Activated naive CD4-positive, alpha-beta T cell treated with anti-CD3 and anti-CD28 coated beads, Interleukin-2, amount 50 U/mL, for 72 hours (primary cell): ENCODE measurements around the gene CTU1. TPM values are rescaled to one million over a fixed set of nuclear protein-coding genes. Genes with fewer than 3 reads are reported as not detected.

Experiments
- ATAC-seq, 2 donors: fragments of 150-1000 bp; cut with Tn5 transposase; 2 replicates each; pipeline ENCODE4 v1.10.0; 2021; ENCODE audit warnings: mild to moderate bottlenecking in 2 of 2, moderate library complexity in 2 of 2
- DNase-seq, 2 donors: peaks; one replicate each; pipeline ENCODE4 v3.0.0; 2021 to 2022; ENCODE audit warnings: low spot score in 2 of 2
- H3K27ac Mint-ChIP-seq, 2 donors: one replicate each; pipeline ENCODE4 v1.8.0; 2022; ENCODE audit warnings: mild to moderate bottlenecking in 2 of 2, mixed read lengths in 2 of 2
- H3K36me3 Mint-ChIP-seq, 2 donors: one replicate each; pipeline ENCODE4 v1.8.0; 2022; ENCODE audit warnings: mixed read lengths in 2 of 2
- H3K9me3 Mint-ChIP-seq, 2 donors: one replicate each; pipeline ENCODE4 v1.8.0; 2022; ENCODE audit warnings: mixed read lengths in 2 of 2
- total RNA-seq, 2 donors: library from RNA; stranded (reverse); gene quantifications; one replicate each; pipeline ENCODE4 v1.2.3, GENCODE V29; 2022

The CTU1 gene
- total RNA-seq, 2 donors from 2014 or later: 9.8 to 11.2 TPM

DNA sequence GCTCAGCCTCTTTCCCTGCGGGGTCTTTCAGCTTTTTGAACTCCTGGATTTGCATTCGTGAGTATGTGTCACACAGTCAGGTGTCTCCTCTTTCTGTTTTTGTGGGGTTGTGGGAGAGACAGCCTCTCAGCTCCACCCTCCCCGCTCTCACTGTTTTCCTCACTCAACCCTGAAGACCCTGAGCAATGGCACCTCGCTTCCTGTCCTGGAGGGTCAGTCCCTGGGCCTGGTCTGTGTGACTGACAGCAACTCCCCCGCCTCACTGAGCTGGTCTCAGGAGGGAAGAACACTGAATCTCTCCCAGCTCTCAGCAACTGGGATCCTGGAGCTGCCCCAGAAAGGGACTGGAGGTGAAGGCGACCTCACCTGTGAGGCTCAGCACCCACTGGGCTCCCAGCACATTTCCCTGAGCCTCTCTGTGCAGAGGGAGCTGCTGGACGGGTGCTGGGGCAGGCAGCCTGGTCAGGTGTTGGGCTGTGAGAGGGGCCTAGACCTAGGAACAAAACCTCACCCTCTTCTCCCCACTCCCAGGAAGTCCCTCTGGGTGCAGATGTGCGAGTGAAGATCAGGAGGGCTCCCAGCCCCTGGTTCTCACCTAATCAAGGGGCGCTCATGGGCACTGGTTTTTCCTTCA, 29.7 kb upstream of the CTU1 start:
- ATAC-seq (peak in 1 of 2 donors; percentile 46), DNase-seq (peak in 1 of 2 donors; percentile 47)
- Mint-ChIP-seq H3K36me3 (peaks cover 19 to 32% of the 10 kb centered on the region in 2 donors), H3K27ac (peak overlapping the region; percentile 56 to 83), H3K9me3 (peaks cover 4 to 7% of the 10 kb centered on the region in 2 donors)

DNA sequence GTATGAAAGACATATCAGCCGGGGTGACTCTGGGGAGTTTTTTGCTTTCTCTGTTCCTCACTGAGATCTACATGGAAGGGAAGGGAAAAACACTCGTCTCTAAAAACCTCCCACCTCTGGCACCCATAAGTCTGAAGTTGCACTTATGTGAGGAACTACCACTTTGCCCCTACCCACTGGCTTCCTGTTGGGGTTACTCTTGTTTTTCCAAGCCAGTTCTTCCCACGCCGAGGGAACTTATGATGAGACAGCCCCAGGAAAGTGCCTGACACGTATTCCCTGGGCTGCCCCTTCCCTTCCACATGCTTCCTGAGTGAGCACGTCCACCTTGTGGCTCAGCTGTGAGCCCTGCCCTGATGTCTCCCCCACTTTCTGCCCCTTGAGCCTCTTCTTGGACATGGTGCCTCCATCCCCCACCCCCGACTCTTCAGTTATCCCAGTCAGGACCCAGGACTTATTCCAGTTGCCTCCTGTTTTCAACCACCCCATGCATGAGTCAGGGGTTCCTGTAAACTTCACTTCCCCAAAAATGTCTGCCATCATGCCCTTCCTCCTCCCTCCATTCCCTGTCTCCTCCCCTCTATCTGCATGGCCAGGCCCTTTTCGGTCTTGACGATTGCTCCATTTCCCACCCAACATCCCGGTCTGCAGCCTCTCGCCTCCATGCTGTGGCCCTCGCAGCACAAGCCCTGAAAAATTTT, 28.8 kb upstream of the CTU1 start:
- H3K9me3 Mint-ChIP-seq: peaks cover 4 to 7% of the 10 kb centered on the region in 2 donors
- H3K36me3 Mint-ChIP-seq: peaks cover 24 to 32% of the 10 kb centered on the region in 2 donors
- peak in 1 of 2 donors; percentile 49 for DNase-seq
- ATAC-seq: peak in 1 of 2 donors; percentile 36
- H3K27ac Mint-ChIP-seq: peak overlapping the region; percentile 56 to 83

DNA sequence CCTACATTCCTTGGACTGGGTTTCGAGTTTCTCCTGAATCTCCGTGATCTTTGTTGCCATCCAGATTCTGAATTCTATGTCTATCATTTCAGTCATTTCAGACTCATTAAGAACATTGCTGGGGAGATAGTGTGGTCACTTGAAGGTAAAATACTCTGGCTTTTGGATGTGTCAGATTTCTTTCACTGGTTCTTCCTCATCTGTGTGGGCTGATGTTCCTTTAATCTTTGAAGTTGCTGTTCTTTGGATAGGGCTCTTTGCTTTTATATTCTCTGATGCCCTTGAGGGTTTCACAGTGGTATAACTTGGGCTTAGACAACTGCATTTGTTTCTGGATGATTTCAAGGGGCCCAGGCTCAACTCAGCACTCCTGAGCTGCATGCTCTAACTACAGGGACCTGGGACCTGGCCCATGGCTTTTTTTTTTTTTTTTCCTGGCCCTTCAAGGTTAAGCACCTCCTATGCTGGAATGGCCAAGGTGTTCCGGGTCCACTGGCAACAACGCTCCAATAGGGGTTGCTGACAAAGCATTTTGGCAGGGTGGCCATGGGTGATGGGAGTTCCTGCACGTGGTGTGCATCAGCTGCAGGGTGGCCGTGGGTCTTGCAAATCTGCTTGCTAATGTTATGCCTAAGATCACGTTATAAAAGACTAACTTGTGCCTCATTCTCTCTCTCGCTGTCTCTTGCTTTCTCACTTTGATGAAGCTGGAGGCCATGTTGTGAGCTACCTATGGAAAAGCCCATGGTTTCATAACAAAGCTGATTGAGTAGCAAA, 28.0 kb upstream of the CTU1 start:
- no peak for ATAC-seq
- Mint-ChIP-seq H3K27ac (peak overlapping the region in 1 of 2 donors; percentile 83), H3K9me3 (peaks cover 4 to 7% of the 10 kb centered on the region in 2 donors), H3K36me3 (peaks cover 24 to 32% of the 10 kb centered on the region in 2 donors)
- no peak for DNase-seq

DNA sequence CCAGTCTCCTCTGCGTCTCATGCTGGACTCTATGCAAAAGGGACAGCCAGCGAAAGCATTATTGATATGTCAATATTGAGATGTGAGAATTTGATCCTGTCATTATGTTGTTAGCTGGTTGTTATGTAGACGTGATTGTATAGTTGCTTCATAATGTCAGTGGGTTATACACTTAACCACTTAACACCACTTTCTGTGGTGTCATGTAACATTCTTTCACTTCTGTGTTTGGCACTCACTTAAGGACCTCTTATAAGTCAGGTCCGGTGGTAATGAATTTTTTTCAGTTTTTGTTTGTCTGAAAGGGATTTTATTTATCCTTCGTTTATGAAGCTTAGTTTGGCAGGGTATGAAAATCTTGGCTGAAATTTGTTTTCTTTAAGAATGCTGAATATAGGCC, 26.8 kb upstream of the CTU1 start:
- Mint-ChIP-seq H3K36me3 (peaks cover 24 to 32% of the 10 kb centered on the region in 2 donors), H3K9me3 (peaks cover 4 to 7% of the 10 kb centered on the region in 2 donors), H3K27ac (no peak overlapping the region)
- ATAC-seq (no peak), DNase-seq (no peak)

DNA sequence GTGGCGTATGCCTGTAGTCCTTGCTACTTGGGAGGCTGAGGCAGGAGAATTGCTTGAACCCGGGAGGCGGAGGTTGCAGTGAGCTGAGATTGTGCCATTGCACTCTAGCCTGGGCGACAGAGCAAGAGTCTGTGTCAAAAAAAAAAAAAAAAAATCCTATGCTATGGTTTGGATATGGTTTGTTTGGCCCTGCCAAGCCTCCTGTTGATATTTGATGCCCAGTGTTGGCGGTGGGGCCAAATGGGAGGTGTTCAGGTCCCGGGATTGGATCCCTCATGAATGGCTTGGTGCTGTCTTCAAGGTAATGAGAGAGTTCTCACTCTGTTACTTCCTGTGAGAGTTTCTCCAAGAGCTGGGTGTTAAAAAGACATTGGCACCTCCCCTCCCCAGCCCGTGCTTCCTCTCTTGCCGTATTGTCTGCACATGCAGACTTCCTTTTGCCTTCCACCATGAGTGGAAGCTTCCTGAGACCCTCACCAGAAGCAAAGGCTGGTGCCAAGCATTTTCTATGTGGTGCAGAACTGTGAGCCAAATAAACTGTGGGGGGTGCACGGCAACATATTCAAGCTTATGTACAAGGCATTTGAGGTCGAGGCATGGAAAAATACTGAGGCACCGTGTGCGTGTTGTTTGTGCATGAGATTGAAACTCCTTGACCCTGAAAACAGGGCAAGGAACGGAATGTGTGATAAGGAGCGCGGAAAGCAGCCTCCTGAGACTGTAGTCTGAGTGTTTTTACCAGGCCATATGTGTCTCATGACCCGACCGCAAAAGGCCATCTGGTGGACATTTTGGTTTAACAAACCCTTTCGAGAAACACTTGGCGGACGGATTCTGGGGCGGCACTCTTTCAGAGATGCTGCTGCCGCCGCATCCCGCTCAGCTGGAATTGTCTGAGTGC, 23.8 kb upstream of the CTU1 start:
- ATAC-seq (peak; percentile 39 to 67), DNase-seq (no peak)
- H3K36me3 Mint-ChIP-seq: peaks cover 23 to 24% of the 10 kb centered on the region in 2 donors
- peaks cover 4 to 7% of the 10 kb centered on the region in 2 donors for H3K9me3 Mint-ChIP-seq
- peak overlapping the region; percentile 55 to 80 for H3K27ac Mint-ChIP-seq

DNA sequence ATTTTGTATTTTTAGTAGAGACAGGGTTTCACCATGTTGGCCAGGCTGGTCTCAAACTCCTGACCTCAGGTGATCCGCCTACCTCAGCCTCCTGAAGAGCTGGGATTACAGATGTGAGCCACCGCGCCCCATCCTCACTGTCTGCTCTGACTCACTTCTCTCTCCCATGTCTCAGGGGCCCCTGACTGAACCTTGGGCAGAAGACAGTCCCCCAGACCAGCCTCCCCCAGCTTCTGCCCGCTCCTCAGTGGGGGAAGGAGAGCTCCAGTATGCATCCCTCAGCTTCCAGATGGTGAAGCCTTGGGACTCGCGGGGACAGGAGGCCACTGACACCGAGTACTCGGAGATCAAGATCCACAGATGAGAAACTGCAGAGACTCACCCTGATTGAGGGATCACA, 21.5 kb upstream of the CTU1 start:
- Mint-ChIP-seq H3K9me3 (peaks cover 2 to 3% of the 10 kb centered on the region in 2 donors), H3K27ac (peak overlapping the region; percentile 70 to 84), H3K36me3 (peaks cover 3 to 8% of the 10 kb centered on the region in 2 donors)
- DNase-seq (no peak), ATAC-seq (no peak)

DNA sequence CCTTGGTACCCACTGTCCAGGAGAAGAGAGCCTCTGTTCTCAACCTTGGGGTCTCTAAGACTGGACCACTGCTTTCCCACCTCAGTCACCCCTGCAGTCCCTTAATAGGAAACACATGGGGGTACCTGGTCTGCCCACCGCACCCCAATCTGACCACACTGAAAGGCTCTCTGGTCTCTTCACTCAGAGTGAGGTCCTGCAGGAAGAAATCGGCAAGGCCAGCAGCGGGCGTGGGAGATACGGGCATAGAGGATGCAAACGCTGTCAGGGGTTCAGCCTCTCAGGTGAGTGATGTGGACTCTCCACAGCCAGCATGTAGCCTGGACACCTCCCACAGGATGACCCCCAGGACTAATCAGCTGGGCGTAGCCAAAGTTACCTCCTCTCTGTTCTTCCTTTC, 20.0 kb upstream of the CTU1 start:
- Mint-ChIP-seq H3K36me3 (peaks cover 0 to 5% of the 10 kb centered on the region in 2 donors), H3K27ac (peak overlapping the region in 1 of 2 donors; percentile 19), H3K9me3 (no peaks in the 10 kb centered on the region)
- no peak for DNase-seq
- ATAC-seq: no peak

DNA sequence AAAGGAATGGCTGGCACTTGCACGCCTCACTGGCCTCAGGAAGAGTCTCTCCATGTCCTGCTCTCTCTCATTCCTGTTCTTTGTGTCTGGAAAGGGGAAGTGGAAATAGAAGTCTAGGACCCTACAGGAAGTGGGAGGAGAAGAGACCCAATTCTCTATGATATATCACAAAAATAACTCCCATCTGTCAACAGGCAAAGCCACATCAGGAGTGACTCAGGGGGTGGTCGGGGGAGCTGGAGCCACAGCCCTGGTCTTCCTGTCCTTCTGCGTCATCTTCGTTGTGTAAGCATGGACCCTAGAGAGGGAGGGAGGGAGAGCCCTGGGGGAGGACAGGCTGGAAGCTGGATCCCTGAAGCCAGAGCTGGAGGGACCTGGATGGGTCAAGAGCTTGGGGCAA, 19.5 kb upstream of the CTU1 start:
- peak overlapping the region; percentile 65 to 83 for H3K27ac Mint-ChIP-seq
- ATAC-seq (peak; percentile 51 to 63), DNase-seq (peak in 1 of 2 donors; percentile 42)
- H3K36me3 Mint-ChIP-seq: peaks cover 0 to 5% of the 10 kb centered on the region in 2 donors
- no peaks in the 10 kb centered on the region for H3K9me3 Mint-ChIP-seq

DNA sequence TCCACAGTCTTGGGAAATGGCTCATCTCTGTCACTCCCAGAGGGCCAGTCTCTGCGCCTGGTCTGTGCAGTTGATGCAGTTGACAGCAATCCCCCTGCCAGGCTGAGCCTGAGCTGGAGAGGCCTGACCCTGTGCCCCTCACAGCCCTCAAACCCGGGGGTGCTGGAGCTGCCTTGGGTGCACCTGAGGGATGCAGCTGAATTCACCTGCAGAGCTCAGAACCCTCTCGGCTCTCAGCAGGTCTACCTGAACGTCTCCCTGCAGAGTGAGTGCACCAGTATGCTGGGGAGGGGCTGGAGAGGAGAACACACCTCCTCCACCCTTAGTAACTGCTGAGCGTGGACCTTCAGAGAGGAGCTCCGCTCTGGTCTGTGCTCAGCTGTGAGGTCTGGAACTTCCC, 18.8 kb upstream of the CTU1 start:
- Mint-ChIP-seq H3K36me3 (no peaks in the 10 kb centered on the region), H3K27ac (peak overlapping the region in 1 of 2 donors; percentile 83), H3K9me3 (no peaks in the 10 kb centered on the region)
- DNase-seq: peak in 1 of 2 donors; percentile 34
- no peak for ATAC-seq

DNA sequence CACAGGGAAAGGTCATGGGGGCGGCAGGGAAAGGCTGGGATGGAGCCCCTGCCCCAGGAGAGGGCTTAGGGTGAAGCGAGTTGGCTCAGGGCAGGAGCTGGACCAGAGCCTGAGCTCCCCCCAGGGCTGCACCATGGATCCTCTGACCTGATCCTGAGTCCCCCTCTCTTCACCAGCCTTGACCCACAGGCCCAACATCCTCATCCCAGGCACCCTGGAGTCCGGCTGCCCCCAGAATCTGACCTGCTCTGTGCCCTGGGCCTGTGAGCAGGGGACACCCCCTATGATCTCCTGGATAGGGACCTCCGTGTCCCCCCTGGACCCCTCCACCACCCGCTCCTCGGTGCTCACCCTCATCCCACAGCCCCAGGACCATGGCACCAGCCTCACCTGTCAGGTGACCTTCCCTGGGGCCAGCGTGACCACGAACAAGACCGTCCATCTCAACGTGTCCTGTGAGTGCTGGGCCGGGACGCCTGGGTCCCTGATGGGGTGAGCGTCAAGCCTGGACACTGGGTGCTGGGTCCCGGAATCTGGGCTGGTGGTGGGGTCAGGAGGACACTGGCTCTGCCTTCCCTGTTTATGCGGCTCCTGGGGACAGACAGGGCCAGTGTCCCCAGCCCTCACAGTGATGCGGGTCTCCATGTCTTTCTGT, 17.3 kb upstream of the CTU1 start:
- no peaks in the 10 kb centered on the region for H3K36me3 Mint-ChIP-seq
- H3K27ac Mint-ChIP-seq: peak overlapping the region in 1 of 2 donors; percentile 83
- ATAC-seq (no peak), DNase-seq (peak in 1 of 2 donors; percentile 48)
- H3K9me3 Mint-ChIP-seq: peaks cover 4 to 5% of the 10 kb centered on the region in 2 donors

DNA sequence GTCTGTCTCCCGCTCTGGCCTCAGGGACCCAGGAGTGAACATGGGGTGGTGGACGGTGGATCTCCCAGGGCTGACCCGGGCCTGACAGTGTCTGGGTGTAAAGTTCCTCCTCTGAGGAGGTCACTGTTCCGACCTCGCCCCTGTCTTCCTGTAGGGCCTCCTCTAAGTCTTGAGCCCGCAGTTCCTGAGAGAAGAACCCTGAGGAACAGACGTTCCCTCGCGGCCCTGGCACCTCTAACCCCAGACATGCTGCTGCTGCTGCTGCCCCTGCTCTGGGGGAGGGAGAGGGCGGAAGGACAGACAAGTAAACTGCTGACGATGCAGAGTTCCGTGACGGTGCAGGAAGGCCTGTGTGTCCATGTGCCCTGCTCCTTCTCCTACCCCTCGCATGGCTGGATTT, 16.5 kb upstream of the CTU1 start, which contains the start of gene SIGLEC9:
SIGLEC9 (plus strand) TSS at position 178 of the 400 bp plus-strand sequence; CDS start at position 247, 69 bp downstream.
- peak within 1 kb of the TSS; percentile 65 to 83 for H3K27ac Mint-ChIP-seq
- DNase-seq (no peak), ATAC-seq (no peak)
- no peaks in the 10 kb centered on the region for H3K36me3 Mint-ChIP-seq
- peaks cover 4 to 5% of the 10 kb centered on the region in 2 donors for H3K9me3 Mint-ChIP-seq

DNA sequence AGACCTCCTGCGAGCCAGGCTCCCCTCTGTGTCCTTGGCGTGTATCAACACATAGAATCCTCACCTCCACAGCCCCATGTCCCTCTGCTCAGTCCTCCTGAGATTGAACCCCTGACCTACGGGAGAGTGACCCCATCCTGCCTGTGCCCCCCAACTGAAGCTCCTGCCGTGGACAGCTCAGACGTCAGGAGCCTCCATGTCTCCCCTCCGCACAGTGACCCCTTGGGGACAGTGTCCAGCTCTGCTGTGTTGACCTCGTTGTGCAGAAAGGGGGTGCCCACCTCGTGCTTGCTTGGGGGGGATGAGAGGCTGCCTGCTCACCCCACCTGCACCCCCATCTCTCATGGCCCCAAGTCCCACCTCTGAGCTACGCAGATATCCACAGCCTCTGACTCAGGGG, 16.0 kb upstream of the CTU1 start:
- H3K27ac Mint-ChIP-seq: peak overlapping the region; percentile 63 to 83
- ATAC-seq (no peak), DNase-seq (no peak)
- peaks cover 4 to 5% of the 10 kb centered on the region in 2 donors for H3K9me3 Mint-ChIP-seq
- H3K36me3 Mint-ChIP-seq: no peaks in the 10 kb centered on the region

DNA sequence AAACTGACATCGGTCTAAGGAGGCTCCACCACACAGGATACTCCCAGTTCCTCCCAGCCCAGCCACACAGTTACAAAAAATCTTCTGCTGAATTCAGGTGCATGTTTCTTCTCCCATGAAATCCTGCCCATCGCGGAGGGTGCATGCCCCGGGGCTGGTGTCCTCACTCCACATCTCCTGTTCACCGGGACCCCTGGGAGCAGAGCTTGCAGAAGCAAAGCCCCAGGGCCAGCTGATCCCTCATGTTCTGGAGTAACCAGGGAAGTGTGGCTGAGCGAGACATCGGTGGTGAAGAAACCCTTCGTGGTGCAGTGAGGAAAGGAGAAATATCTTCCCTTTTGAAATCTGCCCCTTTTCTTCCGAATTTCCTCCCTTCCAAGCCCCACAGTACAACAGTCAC, 15.6 kb upstream of the CTU1 start:
- ATAC-seq (no peak), DNase-seq (no peak)
- H3K36me3 Mint-ChIP-seq: no peaks in the 10 kb centered on the region
- peak overlapping the region; percentile 63 to 83 for H3K27ac Mint-ChIP-seq
- peaks cover 4 to 5% of the 10 kb centered on the region in 2 donors for H3K9me3 Mint-ChIP-seq

DNA sequence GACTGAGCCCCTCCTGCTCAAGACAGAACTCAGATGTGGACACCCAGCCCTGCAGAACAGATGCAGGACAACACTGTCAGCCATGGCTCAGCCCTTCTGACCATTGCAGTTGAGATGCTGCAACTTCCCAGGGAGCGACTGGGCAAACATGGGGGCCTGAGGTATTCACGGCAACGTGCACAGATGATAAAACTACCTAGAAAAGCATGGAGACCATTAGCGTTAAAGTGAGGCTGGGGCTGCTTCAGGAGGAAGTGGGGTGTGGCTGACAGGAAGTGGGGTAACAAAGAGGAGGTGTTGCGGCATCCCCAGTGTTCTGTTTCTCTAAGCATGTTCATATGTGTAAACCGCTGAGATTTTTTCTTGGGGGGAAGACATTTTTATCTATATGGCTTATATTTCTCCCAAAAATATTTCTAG, 15.2 kb upstream of the CTU1 start:
- DNase-seq (no peak), ATAC-seq (peak; percentile 66 to 68)
- peak overlapping the region; percentile 6 to 83 for H3K27ac Mint-ChIP-seq
- H3K9me3 Mint-ChIP-seq: peaks cover 4 to 5% of the 10 kb centered on the region in 2 donors
- H3K36me3 Mint-ChIP-seq: no peaks in the 10 kb centered on the region
